Measurements from ENCODE around the gene NXNL1. TPM values are rescaled to one million over a fixed set of nuclear protein-coding genes. Genes with fewer than 3 reads are reported as not detected.

The NXNL1 gene
- total and polyA plus RNA-seq, 9 of the 15 experiments (the other 6 are each of a cell fraction or from before 2014, with no cell fraction given) = not detected

DNA sequence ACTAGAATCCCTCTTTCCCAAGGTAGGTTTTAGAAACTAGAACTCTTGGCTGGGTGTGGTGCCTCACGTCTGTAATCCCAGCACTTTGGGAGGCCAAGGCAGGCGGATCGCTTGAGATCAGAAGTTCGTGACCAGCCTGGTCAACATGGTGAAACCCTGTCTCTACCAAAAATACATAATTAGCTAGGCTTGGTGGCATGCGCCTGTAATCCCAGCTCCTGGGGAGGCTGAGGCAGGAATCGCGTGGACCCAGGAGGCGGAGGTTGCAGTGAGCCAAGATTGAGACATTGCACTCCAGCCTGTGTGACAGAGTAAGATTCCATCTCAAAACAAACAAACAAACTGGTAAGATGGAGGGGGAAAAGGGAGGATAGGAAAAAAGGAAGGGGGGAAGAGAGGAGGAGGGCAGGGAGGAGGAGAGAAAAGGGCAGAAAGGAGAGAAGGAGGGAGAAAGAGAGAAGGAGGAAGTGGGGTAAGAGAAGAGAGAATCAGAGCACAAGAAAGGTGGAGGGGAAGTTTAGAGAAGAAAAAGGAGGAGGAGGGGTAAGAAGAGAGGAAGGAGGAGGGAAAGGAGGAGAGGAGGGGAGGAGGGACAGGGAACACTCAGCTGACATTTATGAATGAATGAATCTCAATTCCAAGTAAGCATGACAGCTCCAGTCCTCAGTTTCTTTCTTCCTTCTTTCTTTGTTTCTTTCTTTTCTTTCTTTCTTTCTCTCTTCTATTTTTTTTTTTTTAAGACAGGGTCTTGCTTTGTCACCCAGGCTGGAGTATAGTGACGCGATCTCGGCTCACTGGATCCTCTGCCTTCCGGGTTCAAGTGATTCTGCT is 7.0 kb upstream of the NXNL1 start (continued):
- TF ChIP-seq, protein P1, sequence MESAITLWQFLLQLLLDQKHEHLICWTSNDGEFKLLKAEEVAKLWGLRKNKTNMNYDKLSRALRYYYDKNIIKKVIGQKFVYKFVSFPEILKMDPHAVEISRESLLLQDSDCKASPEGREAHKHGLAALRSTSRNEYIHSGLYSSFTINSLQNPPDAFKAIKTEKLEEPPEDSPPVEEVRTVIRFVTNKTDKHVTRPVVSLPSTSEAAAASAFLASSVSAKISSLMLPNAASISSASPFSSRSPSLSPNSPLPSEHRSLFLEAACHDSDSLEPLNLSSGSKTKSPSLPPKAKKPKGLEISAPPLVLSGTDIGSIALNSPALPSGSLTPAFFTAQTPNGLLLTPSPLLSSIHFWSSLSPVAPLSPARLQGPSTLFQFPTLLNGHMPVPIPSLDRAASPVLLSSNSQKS (CRISPR knock-in tag; IDR thresholded peaks at IDR 0.05) = no peak
- TF ChIP-seq, protein P2, sequence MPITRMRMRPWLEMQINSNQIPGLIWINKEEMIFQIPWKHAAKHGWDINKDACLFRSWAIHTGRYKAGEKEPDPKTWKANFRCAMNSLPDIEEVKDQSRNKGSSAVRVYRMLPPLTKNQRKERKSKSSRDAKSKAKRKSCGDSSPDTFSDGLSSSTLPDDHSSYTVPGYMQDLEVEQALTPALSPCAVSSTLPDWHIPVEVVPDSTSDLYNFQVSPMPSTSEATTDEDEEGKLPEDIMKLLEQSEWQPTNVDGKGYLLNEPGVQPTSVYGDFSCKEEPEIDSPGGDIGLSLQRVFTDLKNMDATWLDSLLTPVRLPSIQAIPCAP (CRISPR knock-in tag; IDR thresholded peaks at IDR 0.05; ENCODE audit: borderline replicate concordance) = no peak
- TF ChIP-seq KAT7 (CRISPR knock-in tag; IDR thresholded peaks at IDR 0.05; ENCODE audit: borderline replicate concordance) (no peak), XRCC4 (IDR thresholded peaks at IDR 0.05; ENCODE audit: extremely low read depth, insufficient read depth, insufficient read length) (no peak), TRIM24 (IDR thresholded peaks at IDR 0.05) (no peak), PCBP2 (IDR thresholded peaks at IDR 0.05; ENCODE audit: low read depth, low read length, poor library complexity, severe bottlenecking) (peak; percentile 83), MIER1 (IDR thresholded peaks at IDR 0.05; ENCODE audit: low read depth) (no peak), CHD2 (IDR thresholded peaks at IDR 0.05; ENCODE audit: low read depth, low read length) (no peak), ZNF197 (CRISPR knock-in tag; IDR thresholded peaks at IDR 0.05; ENCODE audit: low read depth) (no peak), KAT8 (IDR thresholded peaks at IDR 0.05; ENCODE audit: low read depth) (no peak), ZNF354B (CRISPR knock-in tag; IDR thresholded peaks at IDR 0.05) (no peak), ZNF146 (CRISPR knock-in tag; IDR thresholded peaks at IDR 0.05; ENCODE audit: unreplicated experiment) (no peak), SNRNP70 (optimal IDR thresholded peaks at IDR 0.05; ENCODE audit: low read depth, low read length) (no peak), CREB1 (IDR thresholded peaks at IDR 0.05) (no peak), CREB1 (CRISPR knock-in tag; IDR thresholded peaks at IDR 0.05) (no peak), HDAC2 (IDR thresholded peaks at IDR 0.05) (no peak)
- TF ChIP-seq, protein P3, sequence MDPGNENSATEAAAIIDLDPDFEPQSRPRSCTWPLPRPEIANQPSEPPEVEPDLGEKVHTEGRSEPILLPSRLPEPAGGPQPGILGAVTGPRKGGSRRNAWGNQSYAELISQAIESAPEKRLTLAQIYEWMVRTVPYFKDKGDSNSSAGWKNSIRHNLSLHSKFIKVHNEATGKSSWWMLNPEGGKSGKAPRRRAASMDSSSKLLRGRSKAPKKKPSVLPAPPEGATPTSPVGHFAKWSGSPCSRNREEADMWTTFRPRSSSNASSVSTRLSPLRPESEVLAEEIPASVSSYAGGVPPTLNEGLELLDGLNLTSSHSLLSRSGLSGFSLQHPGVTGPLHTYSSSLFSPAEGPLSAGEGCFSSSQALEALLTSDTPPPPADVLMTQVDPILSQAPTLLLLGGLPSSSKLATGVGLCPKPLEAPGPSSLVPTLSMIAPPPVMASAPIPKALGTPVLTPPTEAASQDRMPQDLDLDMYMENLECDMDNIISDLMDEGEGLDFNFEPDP (CRISPR knock-in tag; IDR thresholded peaks at IDR 0.05) = no peak
- TF ChIP-seq, protein P4, sequence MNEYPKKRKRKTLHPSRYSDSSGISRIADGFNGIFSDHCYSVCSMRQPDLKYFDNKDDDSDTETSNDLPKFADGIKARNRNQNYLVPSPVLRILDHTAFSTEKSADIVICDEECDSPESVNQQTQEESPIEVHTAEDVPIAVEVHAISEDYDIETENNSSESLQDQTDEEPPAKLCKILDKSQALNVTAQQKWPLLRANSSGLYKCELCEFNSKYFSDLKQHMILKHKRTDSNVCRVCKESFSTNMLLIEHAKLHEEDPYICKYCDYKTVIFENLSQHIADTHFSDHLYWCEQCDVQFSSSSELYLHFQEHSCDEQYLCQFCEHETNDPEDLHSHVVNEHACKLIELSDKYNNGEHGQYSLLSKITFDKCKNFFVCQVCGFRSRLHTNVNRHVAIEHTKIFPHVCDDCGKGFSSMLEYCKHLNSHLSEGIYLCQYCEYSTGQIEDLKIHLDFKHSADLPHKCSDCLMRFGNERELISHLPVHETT (CRISPR knock-in tag; conservative IDR thresholded peaks at IDR 0.05 in 1 of 2, IDR thresholded peaks at IDR 0.05 in 1 of 2) = no peak
- TF ChIP-seq, protein P5, sequence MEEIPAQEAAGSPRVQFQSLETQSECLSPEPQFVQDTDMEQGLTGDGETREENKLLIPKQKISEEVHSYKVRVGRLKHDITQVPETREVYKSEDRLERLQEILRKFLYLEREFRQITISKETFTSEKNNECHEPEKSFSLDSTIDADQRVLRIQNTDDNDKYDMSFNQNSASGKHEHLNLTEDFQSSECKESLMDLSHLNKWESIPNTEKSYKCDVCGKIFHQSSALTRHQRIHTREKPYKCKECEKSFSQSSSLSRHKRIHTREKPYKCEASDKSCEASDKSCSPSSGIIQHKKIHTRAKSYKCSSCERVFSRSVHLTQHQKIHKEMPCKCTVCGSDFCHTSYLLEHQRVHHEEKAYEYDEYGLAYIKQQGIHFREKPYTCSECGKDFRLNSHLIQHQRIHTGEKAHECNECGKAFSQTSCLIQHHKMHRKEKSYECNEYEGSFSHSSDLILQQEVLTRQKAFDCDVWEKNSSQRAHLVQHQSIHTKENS (CRISPR knock-in tag; IDR thresholded peaks at IDR 0.05) = no peak
- TF ChIP-seq, protein P6, sequence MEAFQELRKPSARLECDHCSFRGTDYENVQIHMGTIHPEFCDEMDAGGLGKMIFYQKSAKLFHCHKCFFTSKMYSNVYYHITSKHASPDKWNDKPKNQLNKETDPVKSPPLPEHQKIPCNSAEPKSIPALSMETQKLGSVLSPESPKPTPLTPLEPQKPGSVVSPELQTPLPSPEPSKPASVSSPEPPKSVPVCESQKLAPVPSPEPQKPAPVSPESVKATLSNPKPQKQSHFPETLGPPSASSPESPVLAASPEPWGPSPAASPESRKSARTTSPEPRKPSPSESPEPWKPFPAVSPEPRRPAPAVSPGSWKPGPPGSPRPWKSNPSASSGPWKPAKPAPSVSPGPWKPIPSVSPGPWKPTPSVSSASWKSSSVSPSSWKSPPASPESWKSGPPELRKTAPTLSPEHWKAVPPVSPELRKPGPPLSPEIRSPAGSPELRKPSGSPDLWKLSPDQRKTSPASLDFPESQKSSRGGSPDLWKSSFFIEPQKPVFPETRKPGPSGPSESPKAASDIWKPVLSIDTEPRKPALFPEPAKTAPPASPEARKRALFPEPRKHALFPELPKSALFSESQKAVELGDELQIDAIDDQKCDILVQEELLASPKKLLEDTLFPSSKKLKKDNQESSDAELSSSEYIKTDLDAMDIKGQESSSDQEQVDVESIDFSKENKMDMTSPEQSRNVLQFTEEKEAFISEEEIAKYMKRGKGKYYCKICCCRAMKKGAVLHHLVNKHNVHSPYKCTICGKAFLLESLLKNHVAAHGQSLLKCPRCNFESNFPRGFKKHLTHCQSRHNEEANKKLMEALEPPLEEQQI (IDR thresholded peaks at IDR 0.05) = no peak
